AG20443 (cell line): Measurements from ENCODE around the gene POLR3GL.
A peak's percentile ranks its signal among the peaks of the same experiment; 100 is the strongest.

Experiments
- DNase-seq: peaks from one replicate; pipeline ENCODE4 v3.0.0; 2012; ENCODE audit warnings: low spot score, mixed read lengths

The POLR3GL gene

DNA sequence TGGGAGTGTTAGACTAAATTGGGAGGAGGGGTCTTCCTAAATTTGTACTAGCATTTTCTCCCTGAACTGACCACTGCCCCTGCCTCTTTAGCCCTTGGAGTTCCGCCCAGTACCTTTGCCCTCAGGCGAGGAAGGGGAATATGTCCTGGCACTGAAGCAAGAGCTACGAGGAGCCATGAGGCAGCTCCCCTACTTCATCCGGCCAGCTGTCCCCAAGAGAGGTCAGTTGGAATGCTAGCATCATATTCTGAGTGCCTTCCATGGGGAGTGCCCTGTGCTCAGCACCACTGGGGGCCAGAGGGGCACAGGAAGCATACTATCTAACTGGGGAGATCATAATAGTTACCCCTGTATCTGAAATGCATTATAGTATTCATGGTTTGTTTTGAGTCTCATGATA lies 10.7 kb downstream of the POLR3GL start:
- no peak for DNase-seq

DNA sequence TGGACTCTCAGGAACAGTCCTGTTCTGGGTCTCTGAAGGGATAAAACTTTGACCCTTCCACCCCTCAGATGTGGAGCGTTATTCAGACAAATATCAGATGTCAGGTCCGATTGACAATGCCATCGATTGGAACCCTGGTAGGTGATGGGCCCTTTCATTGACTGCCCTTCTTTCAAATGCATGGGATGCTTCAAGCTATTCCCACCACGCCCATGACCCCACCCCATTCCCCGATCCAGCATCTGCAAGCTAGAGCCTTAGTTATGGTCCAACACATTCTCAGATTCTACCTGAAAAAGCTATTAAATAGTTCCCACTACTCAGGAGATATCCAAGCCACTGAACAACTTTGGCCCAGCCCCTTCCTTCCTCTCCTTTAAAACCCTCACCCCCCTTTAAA lies 12.5 kb downstream of the POLR3GL start:
- DNase-seq = no peak

DNA sequence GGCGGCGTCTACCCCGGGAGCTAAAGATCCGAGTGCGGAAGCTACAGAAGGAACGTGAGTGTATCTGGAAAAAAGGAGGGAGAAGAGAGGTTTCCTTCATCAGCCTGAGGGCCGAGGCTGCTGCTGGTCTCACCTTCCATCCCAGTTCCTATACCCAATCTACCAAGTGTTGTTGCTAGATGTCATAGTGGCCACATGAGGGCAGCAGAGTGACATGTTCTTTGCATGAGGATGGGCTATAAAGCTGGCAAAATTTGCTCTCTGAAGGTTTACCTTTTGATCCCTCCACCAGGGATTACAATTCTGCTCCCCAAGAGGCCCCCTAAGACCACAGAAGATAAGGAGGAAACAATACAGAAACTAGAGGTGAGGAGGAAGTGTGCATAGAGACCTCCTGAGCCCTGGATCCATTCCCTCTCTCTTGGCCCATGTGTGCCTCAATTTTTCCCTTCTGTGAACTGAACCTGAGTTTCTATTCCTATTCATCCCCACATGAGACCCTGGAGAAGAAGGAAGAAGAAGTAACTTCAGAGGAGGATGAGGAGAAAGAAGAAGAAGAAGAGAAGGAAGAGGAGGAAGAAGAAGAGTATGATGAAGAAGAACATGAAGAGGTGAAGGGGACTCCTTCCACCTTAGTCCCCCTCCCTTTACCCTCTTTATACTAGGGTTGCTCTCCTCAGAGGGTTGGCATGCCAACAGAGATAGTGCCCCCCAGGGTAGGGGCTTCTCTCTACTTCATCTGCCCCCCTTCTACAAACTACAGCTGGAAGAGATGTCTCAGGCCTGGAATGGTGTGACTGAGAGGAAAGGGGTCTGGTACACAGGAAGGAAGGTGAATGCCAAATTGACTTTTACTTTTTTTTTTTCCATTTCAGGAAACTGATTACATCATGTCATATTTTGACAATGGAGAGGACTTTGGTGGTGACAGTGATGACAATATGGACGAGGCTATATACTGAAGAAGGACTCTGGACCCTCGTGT lies 13.3 kb downstream of the POLR3GL start:
- DNase-seq = peak; percentile 73

DNA sequence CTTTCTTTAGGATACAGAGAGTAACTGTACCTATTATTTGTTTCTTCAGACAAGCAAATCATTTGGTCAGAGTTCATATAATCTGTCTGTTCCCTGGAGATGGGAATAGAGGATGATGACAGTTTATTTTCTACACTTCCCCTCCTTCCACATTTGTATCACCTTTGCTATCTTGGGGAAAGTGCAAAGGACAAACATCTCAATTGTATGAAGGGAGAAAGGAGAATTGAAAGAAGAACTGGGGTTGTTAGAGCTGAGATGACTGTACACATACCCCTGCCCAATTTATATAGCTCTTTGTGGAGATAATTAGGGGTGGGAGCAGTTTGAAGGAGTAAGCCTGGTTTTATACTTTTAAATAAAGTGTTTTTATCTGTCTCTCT lies 14.0 kb downstream of the POLR3GL start:
- no peak for DNase-seq

DNA sequence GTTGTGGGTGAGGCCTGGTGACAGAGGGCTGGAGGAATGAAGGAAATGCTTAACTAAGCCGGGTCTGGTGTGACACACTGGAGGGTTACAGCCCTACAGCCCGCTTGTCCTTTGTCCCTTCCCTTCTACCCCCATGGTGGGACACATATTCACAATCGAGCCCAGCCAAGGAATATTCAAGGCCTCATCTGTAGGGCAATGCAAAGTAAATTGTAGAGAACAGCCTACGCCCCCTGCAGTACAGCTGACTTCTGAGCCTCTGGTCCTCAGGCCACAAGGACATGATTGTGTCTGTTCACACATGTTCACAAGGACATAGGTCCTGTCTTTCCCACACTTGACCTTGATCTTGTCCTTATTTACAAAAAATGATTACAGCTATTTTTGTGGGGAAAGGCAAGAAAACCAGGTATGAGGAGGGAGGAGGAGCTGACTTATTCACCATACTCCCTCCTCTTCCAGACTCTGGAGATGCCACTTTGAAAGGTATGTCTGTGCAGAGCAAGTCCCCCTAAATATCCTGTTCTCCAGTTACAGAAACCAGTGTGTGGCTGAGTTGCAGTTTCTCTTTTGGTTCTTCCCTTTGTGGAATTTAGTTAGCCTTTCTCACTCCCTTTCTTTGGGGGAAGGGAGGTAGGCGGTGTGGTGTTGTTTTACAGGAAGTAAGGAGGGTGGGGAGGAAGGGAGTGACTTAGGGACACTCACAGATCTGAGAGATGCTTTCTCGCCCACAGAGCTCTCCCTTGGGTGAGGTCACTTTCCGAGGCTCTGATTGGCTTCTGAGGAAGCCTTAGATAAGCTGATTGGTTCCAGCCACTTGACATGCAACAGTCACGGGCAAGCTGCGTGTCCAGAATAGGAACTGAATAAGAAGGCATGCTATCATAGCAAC lies 14.6 kb downstream of the POLR3GL start:
- peak; percentile 94 for DNase-seq

DNA sequence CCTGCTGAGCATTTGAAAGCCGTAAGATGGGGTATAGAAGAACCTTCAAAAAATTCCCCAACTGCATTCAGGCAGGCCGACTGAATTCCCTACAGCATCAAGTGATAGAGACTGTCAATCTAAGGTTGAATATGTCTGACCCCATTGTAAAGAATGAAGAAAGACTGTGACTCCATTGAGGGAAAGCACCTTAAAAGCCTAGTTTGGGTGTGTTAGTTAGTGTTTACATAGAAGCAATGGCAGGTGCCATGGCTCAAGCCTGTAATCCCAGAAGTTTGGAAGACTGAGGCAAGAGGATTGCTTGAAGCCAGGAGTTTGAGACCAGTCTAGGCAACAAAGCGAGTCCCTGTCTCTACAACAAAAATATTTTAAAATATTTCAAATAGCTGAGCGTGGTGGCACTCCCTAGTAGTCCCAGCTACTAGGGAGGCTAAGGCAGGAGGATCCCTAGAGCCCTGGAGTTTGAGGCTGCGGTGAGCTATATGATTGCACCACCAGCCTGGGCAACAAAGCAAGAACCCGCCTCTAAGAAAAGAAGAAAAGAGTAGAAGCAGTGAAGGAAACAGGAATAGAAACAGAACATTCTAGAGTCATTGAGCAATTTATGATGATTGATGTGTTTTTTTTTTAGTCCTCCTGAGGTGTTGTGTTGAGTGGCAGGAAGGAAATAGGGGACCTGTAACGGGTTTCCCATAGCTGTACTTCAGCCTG lies 15.4 kb downstream of the POLR3GL start:
- DNase-seq = no peak

DNA sequence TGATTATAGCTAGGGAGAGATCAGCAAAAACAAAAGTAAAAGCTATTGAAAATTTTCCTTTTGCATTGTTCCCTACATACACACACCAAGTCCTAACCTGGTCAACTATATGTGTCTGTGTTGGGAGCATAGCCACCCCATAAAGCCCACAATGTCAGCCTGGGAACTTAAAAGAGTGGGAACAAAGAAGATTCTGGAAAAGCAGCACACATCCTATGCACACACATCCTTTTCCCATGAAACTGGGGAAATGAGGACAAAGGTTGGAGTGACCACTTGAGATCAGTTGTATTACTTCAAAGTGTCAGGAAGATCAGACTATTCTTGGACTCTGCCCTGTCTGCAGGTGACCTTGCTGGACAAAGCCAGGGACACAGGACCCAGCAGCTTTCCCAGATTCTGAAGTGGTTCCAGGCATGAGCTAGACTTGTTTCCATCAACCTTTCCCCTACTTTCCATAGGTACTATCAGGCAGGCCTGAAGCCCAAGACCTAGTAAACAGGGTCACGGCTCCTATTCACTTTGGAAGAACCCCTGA lies 16.0 kb downstream of the POLR3GL start:
- DNase-seq = no peak

DNA sequence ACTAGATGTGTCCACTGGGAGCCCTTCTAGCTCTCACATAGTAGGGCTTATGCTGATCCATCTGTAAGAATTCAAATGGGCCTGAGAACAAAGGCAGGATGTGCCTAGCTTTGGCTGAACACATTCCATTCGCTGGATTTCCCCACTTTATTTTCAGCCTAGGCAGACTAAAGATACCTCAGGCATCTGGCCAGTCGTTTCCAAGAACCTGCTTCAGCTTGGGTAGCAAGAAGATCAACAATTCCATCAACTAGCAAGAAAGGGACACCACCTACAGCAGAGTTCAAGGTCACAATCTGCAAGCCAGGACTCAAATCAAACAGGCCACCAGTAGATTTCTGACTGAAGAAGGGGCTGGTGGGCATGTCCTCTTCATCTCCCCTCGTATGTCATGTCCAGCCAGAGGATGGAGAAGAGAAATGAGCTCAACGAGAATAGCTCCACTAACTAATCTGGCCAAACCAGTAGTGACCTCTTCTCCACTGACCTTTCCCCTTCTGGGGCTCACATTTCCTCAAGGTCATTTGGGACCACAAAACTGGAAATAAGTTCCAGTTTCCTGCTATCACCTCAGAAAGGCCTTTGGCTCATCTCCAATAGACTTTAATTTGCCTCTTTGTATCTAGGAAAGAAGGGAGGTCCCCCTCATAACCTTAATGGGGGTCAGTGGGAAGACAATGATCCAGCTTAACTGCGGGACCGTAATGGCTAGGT lies 17.7 kb downstream of the POLR3GL start:
- DNase-seq = no peak

DNA sequence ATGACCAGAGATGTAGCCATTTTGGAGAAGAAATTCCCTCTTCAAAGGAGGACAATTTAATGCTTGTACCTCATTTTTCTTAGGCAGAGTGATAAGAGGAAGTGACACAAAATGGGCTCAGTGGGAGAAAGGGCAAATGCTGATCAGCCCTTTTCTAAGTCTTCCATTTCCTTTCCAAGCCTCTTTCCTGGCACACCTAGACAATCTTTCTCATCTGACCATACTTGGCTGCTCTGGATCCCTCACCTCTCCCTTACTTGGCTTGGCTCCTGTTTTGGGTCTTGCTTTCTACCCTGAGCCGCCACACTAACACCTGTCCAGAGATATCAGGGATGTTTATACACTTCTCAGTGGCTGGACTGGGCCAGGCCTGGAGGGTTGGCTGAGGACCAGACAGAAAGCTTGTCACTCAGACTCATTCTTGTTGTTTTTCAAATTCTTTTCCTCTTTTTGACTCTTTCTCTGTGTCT lies 18.8 kb downstream of the POLR3GL start:
- no peak for DNase-seq

DNA sequence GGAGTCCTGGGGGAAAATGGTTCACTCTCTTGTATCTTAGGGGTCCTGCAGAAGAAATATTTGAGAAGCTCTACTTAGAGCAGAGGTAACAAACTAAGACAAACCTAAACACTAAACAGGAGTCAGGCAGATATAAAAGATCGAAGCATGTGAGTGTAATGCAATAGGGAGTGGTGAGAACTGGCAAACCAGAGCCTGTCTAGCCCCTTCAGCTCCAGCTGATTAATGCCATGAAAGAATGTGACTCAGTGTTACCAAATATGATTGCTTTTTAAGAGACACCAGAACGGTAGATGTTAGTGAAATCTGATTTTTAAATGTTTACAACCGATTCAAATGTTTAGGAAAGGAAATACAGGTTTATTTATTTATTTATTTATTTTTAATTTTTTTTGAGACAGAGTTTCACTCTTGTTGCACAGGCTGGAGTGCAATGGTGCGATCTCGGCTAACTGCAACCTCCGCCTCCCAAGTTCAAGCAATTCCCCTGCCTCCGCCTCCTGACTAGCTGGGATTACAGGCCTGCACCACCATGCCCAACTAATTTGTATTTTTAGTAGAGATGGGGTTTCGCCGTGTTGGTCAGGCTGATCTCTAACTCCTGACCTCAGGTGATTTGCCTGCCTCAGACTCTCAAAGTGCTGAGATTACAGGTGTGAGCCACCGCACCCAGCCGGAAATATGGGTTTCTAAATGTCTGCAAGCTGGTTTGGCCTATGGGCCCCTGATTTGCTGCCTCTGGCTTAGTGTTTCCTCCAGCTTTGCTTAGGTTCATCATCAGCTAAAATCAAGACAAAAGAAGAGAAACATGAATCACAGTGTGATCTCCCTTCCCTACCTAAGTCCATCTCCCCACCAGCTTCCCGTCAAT lies 19.7 kb downstream of the POLR3GL start:
- no peak for DNase-seq

DNA sequence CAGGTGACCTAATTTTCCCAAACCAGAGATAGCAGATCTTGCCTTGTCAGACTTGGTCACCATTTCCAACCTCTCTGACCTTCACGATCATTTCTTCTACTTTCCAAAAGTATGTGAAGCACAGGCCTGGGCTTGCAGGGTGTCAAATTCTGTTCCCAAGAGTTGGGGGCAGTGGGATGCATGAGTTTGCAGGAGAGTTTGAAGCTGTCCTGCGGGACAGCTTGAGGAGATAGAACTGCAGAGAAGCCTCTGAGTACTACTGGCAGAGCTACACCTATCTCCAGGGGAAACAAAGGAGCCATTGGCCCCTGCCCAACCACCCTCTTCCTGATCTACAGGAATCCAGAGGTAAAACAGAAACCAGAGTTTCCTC lies 20.6 kb downstream of the POLR3GL start:
- DNase-seq = no peak

DNA sequence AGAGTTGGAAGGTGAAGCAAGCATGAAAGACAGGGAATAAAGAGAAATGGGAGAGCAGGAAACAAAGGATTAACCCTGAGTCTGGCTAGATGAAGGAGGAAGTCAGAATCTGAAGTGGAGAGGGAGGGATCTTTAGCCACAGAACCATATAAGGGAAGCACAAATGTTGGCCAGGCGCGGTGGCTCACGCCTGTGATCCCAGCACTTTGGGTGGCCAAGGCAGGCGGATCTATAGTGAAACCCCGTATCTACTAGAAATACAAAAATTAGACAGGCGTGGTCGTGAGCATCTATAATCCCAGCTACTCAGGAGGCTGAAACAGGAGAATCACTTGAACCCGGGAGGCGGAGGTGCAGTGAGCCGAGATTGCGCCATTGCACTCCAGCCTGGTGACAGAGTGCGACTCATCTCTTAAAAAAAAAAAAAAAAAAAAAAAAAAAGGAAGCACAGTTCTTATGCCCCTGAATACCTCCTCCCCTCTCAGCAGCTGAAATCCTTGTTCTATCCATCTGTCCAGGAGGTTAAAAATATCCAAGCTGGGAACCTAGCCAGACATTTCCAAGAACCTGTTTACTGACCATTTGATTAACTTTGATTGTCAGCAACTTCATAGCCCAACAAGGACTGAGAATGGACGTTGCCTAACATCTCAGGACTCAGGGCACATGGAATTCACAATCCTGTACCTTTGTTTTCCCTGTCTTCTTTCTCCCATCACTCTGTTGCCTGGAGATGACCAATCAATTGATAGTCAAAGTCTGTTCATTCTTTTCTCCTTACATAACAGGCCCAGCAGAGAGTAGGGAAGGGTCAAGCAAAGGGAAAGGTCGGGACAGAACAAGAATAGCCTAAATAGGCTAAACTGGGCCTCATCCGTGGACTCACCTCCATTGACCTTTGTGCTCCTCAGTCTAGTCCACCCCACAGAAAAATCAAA lies 21.3 kb downstream of the POLR3GL start:
- peak; percentile 52 for DNase-seq

DNA sequence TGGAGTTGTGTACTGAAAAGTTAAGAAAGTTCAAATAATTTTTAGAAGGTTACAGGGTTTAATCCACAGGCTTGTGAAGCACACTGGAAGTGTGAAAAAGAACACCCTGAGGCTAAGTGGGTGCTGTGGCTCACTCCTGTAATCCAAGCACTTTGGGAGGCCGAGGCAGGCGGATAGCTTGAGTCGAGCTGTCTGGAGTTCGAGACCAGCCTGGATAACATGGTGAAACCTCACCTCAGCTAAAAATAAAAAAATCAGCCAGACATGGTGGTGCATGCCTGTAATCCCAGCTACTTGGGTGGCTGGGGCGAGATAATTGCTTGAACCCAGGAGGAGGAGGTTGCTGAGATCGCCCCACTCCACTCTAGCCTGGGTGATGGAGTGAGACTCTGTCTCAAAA lies 22.1 kb downstream of the POLR3GL start:
- DNase-seq = no peak

DNA sequence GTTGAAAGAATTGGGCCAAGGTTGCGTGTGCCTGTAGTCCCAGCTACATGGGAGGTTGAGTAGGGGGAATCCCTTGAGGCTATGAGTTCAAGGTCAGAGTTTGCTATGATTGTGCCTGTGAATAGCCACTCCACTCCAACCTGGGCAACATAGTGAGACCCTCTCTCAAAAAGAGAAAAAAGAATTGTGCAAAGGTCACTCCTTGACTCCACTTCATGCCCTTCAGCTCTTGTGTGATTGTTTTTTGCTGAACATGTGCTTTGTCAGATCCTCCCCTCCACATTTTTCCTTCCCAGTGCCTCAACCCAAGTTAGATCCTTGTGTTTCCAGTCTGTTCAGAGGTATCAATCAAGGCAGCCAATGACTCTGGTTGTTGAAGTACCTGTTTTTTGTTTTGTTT lies 23.4 kb downstream of the POLR3GL start:
- no peak for DNase-seq

DNA sequence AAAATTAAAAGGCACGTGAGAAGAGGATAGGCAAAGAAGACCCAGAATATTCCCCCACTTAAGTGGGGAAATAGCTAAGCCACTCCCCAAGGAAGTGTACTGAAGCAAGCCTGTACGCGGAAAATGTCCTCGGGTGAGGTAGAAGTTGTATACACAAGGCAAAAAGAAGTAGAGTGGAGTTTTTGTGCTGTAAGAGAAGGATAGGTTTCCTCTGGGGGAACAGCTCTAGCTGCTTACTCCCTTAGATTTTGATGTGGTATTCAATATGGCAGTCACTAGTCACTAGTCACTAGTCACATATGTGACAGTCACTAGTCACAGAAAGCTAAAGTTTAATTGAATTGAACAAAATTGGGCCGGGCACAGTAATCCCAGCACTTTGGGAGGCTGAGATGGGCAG lies 24.3 kb downstream of the POLR3GL start:
- no peak for DNase-seq

DNA sequence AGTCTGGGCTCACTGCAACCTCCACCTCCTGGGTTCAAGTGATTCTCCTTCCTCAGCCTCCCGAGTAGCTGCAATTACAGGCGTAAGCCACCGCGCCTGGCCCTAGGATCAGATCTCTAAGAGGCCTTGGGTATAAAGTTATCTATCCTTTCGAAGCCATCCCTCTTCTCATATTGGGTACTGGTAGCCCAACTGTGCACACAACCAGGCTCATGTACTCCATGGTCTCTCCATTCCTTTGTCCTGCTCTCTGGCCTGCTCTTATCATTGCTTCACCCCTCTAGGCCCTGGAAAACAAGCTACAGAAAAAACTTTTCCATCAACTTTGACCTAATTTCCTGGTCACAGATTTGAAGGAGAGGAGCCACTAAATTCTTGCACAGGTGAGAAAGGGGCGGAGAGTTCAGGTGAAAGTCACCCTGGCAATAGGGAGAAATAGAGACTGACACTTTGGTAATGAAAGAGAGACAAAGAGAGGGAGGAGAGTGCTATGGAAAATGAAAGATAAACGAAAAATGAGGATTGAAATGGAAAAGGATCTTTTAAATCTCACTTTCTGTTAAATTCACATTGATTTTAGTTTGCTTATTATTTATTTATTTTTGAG lies 25.9 kb downstream of the POLR3GL start:
- DNase-seq = no peak

DNA sequence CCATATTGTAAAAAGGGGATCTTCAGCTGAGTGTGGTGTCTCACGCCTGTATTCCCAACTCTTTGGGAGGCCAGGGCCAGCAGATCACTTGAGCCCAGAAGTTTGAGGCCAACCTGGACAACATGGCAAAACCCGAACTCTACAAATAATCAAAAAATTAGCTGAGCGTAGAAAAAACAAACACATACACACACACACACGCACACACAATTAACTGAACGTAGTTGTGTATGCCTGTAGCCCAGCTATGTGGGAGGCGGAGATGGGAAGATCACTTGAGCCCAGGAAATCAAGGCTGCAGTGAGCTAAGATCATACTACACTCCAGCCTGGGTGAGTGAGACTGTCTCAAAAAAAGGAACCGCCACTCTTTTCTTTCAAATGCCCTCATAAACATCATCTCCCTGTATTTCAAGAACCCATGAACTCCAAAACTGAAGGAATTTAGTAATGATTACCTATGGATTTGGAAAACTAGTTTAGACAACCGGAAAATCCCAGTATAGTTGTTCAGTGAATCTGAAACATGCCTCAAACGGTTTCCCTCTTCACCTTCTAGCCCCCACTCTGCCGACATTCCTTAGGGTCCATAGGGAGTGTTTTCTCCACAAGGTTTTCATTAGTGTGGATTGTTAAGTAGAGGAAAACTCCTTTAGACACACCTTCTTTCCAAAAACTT lies 27.4 kb downstream of the POLR3GL start:
- DNase-seq = no peak

DNA sequence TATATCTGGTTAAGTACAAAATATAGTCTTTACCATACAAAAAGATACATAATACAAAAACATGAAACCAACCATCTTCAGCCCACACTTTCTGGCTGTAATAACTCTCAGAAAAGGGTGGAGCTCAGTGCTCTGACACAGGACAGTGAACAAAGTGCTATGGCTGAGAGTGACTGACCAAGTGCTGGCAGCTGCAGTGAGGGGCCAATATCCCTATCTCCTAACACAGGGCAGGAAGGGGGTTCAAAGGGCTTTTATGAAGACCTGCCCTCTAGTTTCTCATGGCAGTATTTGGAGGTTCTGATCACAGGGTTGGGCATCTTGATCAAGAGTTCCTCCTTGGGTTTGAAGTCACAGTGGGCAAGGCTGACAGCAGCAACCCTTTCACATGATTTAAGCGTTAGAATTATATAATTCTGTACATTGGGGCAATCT lies 28.0 kb downstream of the POLR3GL start:
- no peak for DNase-seq
